Keratinocyte (primary cell): ENCODE data around the gene CFAP299. TPM values are rescaled to one million over a fixed set of nuclear protein-coding genes. Genes with fewer than 3 reads are reported as not detected.
"Not testable (repeated sequence)": the region's sequence is repeated elsewhere in the genome, so short reads cannot be mapped to it uniquely, and the experiment has no call there.

ENCODE experiments used
- DNase-seq: peaks from one replicate; pipeline ENCODE4 v3.0.0-alpha.2; 2011; ENCODE audit warnings: low read depth, missing footprints, low spot score
- FAIRE-seq: peaks from 2 replicates; lab custom pipeline; 2011; peaks lifted over from hg19 to GRCh38; lab: Jason Lieb, UNC
- H2AFZ ChIP-seq: 2 replicates; pipeline ENCODE4 v1.6.0; 2012; ENCODE audit warnings: low read length, control low read depth, inconsistent platforms; ENCODE audit not compliant: control insufficient read depth
- H3K27ac ChIP-seq: 2 replicates; pipeline ENCODE4 v1.5.1; 2011; ENCODE audit warnings: low read length; ENCODE audit not compliant: control insufficient read depth, insufficient read depth
- H3K27me3 ChIP-seq: 3 replicates; pipeline ENCODE4 v1.6.0; 2011; ENCODE audit warnings: low read length; ENCODE audit not compliant: control insufficient read depth, insufficient read depth; ENCODE audit errors: extremely low read depth
- H3K36me3 ChIP-seq, 2 experiments: 2 replicates in 1 of 2; 3 replicates in 1 of 2; pipeline ENCODE4 v1.5.1; 2011; ENCODE audit warnings: low read length in 2 of 2, mild to moderate bottlenecking in 1 of 2; ENCODE audit not compliant: control insufficient read depth in 2 of 2, insufficient read depth in 2 of 2; ENCODE audit errors: extremely low read depth in 1 of 2
- H3K4me1 ChIP-seq: 3 replicates; pipeline ENCODE4 v1.5.1; 2011; ENCODE audit warnings: low read length; ENCODE audit not compliant: control insufficient read depth, insufficient read depth; ENCODE audit errors: extremely low read depth
- H3K4me2 ChIP-seq: 3 replicates; pipeline ENCODE4 v1.6.0; 2011; ENCODE audit warnings: low read depth, low read length; ENCODE audit not compliant: control insufficient read depth, insufficient read depth; ENCODE audit errors: extremely low read depth
- H3K4me3 ChIP-seq, 3 experiments: fragments of 200-600 bp in 1 of 3; sonication (generic) in 1 of 3; 2 replicates in 2 of 3; 3 replicates in 1 of 3; pipeline ENCODE4 v1.5.1; 2011 to 2016; ENCODE audit warnings: low read length in 3 of 3, mild to moderate bottlenecking in 3 of 3, control low read depth in 2 of 3, inconsistent platforms in 1 of 3, low read depth in 1 of 3, mixed read lengths in 1 of 3, mixed run types in 1 of 3, moderate library complexity in 1 of 3; ENCODE audit not compliant: control insufficient read depth in 2 of 3, insufficient read depth in 2 of 3; ENCODE audit errors: extremely low read depth in 1 of 3
- H3K79me2 ChIP-seq: 2 replicates; pipeline ENCODE4 v1.6.0; 2012; ENCODE audit warnings: low read length; ENCODE audit not compliant: control insufficient read depth, insufficient read depth
- H3K9ac ChIP-seq: 3 replicates; pipeline ENCODE4 v1.6.0; 2011; ENCODE audit warnings: low read length; ENCODE audit not compliant: control insufficient read depth, insufficient read depth; ENCODE audit errors: extremely low read depth
- H3K9me1 ChIP-seq: 3 replicates; pipeline ENCODE4 v1.6.0; 2011; ENCODE audit warnings: low read length; ENCODE audit not compliant: control insufficient read depth, insufficient read depth; ENCODE audit errors: extremely low read depth
- H3K9me3 ChIP-seq: 2 replicates; pipeline ENCODE4 v1.5.1; 2012; ENCODE audit warnings: low read depth, low read length; ENCODE audit not compliant: control insufficient read depth
- H4K20me1 ChIP-seq: 3 replicates; pipeline ENCODE4 v1.6.0; 2011; ENCODE audit warnings: low read length; ENCODE audit not compliant: control insufficient read depth, insufficient read depth; ENCODE audit errors: extremely low read depth
- CTCF ChIP-seq, 3 experiments: IDR thresholded peaks in 1 of 3; conservative IDR thresholded peaks in 1 of 3; optimal IDR thresholded peaks in 1 of 3; 2 replicates in 2 of 3; 3 replicates in 1 of 3; pipeline versions ENCODE3 to v1.5.1; 2011; ENCODE audit warnings: low read length in 3 of 3, mild to moderate bottlenecking in 3 of 3, moderate library complexity in 2 of 3, control low read depth in 1 of 3, inconsistent platforms in 1 of 3; ENCODE audit not compliant: insufficient read depth in 2 of 3; ENCODE audit errors: extremely low read depth in 1 of 3
- EZH2 ChIP-seq: IDR thresholded peaks from one replicate; pipeline ENCODE4 v1.6.1; 2012; ENCODE audit warnings: inconsistent platforms, mild to moderate bottlenecking, low read length, moderate library complexity
- dilution Hi-C: fragments of 300-500 bp; cut with MboI; formaldehyde crosslinking; loops from one replicate; pipeline ENCODE4 v1.7.0; 2020; ENCODE audit warnings: low sequenced_read_pairs; ENCODE audit not compliant: extremely low pct_ligation_motif_present
- polyA plus RNA-seq, 5 experiments: library from polyadenylated mRNA; depleted of rRNA in 3 of 5; stranded (reverse) in 3 of 5; stranded (forward) in 1 of 5; unstranded in 1 of 5; fragments of >200 nt; gene quantifications; 1 replicate in 1 of 5; 2 replicates in 3 of 5; 3 replicates in 1 of 5; pipeline versions ENCODE4 v1.2.1 to v1.2.3, GENCODE V29; 2011 to 2012; ENCODE audit warnings: missing spikeins in 2 of 5, low read depth in 1 of 5, low replicate concordance in 1 of 5

The CFAP299 gene
- polyA plus RNA-seq, 1 donor (not counting 4 experiments of a cell fraction or from before 2014, with no cell fraction given), result 0.14 TPM

DNA sequence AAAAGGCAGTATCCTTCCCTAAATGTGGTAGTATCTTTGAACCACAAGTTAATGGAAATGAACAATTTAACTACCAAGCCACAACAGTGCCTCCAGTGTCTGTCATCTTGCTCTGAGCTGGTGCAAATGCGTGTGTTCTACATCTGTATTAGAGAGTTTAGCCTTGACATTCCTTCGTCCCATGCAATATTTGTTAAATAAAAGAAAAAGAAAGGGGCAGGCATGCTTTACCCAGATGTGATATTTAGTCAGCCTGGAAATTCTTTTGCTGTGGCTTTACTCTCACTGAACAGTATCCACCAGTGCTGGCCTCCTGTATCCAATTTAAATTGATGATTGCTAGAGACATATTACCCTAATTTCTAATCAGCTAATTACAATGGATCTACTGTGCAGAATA lies 310.5 kb downstream of the CFAP299 start:
- Histone ChIP-seq H4K20me1 (no peaks in the 10 kb centered on the region), H3K4me2 (no peak overlapping the region), H3K4me1 (no peaks in the 10 kb centered on the region), H3K79me2 (no peaks in the 10 kb centered on the region), H3K4me3 (no peak overlapping the region), H3K27me3 (no peaks in the 10 kb centered on the region), H3K27ac (no peak overlapping the region), H2AFZ (no peak overlapping the region), H3K9ac (no peak overlapping the region), H3K9me1 (no peaks in the 10 kb centered on the region), H3K9me3 (no peaks in the 10 kb centered on the region), H3K36me3 (no peaks in the 10 kb centered on the region)
- FAIRE-seq (no peak), DNase-seq (no peak)
- no peak for TF ChIP-seq EZH2
- TF ChIP-seq CTCF (optimal IDR thresholded peaks at IDR 0.05 in 1 of 3, IDR thresholded peaks at IDR 0.05 in 1 of 3, conservative IDR thresholded peaks at IDR 0.05 in 1 of 3; ENCODE audit: extremely low read depth in 1 of 3, insufficient read depth in 2 of 3, low read length in 3 of 3), result no peak
- dilution Hi-C loops, result no loop called here

GRCh38 chr4:80655662-80656061 lies 320.1 kb downstream of the CFAP299 start:
- no peak for FAIRE-seq

DNA sequence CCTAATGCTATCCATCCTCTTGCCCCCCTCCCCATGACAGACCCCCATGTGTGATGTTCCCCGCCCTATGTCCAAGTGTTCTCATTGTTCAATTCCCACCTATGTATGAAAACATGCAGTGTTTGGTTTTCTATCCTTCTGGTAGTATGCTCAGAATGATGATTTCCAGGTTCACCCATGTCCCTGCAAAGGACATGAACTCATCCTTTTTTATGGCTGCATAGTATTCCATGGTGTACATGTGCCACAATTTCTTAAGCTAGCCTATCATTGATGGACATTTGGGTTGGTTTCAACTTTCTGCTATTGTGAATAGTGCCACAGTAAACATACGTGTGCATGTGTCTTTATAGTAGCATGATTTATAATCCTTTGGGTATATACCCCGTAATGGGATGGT lies 334.6 kb downstream of the CFAP299 start:
- DNase-seq, H3K9ac ChIP-seq, H3K4me2 ChIP-seq, H3K4me3 ChIP-seq, H2AFZ ChIP-seq, H3K36me3 ChIP-seq, H3K9me1 ChIP-seq, H3K9me3 ChIP-seq, H3K27ac ChIP-seq, H3K79me2 ChIP-seq, dilution Hi-C loops, H3K27me3 ChIP-seq, H3K4me1 ChIP-seq, FAIRE-seq, H4K20me1 ChIP-seq: not testable (repeated sequence)

More at GRCh38 chr4:80655662-80656061, 320.1 kb downstream of the CFAP299 start:
- Histone ChIP-seq H3K9me1 (no peaks in the 10 kb centered on the region), H3K27me3 (no peaks in the 10 kb centered on the region), H3K9me3 (no peaks in the 10 kb centered on the region), H3K79me2 (no peaks in the 10 kb centered on the region), H3K9ac (no peak overlapping the region), H3K27ac (no peak overlapping the region), H3K4me2 (no peak overlapping the region), H3K4me3 (no peak overlapping the region), H3K36me3 (no peaks in the 10 kb centered on the region), H4K20me1 (no peaks in the 10 kb centered on the region), H3K4me1 (no peaks in the 10 kb centered on the region), H2AFZ (no peak overlapping the region)
- dilution Hi-C loops, result no loop called here
- no peak for DNase-seq
- no peak for TF ChIP-seq EZH2
- no peak for TF ChIP-seq CTCF (optimal IDR thresholded peaks at IDR 0.05 in 1 of 3, IDR thresholded peaks at IDR 0.05 in 1 of 3, conservative IDR thresholded peaks at IDR 0.05 in 1 of 3; ENCODE audit: extremely low read depth in 1 of 3, insufficient read depth in 2 of 3, low read length in 3 of 3)
